GM23338 (cell line): Measurements from ENCODE around the gene C11orf98.

Source experiments
- CREB1 ChIP-seq: fragments of 250-450 bp; sonication (Bioruptor Pico); IDR thresholded peaks from 2 replicates; pipeline ENCODE4 v1.5.0; 2020; ENCODE audit warnings: low read depth, mild to moderate bottlenecking, moderate library complexity
- EZH2 ChIP-seq: fragments of 200-600 bp; sonication (generic); IDR thresholded peaks from one replicate; pipeline ENCODE4 v1.8.0; 2017; ENCODE audit warnings: antibody characterized with exemption, mild to moderate bottlenecking, low read depth; ENCODE audit not compliant: unreplicated experiment
- EZH2phosphoT487 ChIP-seq: fragments of 200-600 bp; sonication (generic); IDR thresholded peaks from one replicate; pipeline ENCODE4 v1.8.1; 2018; ENCODE audit warnings: antibody characterized with exemption; ENCODE audit not compliant: unreplicated experiment
- NANOG ChIP-seq: IDR thresholded peaks from 2 replicates; pipeline ENCODE4 v1.6.1; 2016; ENCODE audit warnings: antibody characterized with exemption, borderline replicate concordance
- POLR2AphosphoS5 ChIP-seq: IDR thresholded peaks from 2 replicates; pipeline ENCODE4 v1.6.1; 2016; ENCODE audit warnings: antibody characterized with exemption, low read depth
- ZNF114 ChIP-seq: fragments of 250-450 bp; sonication (Bioruptor Pico); IDR thresholded peaks from 2 replicates; pipeline ENCODE4 v1.5.0; 2020; ENCODE audit warnings: mild to moderate bottlenecking, moderate library complexity
- ZNF331 ChIP-seq: fragments of 250-450 bp; sonication (Bioruptor Pico); IDR thresholded peaks from 2 replicates; pipeline ENCODE4 v1.5.0; 2020; ENCODE audit warnings: low read depth, mild to moderate bottlenecking, moderate library complexity
- TF ChIP-seq, protein P1 (sequence below): IDR thresholded peaks from 2 replicates; pipeline ENCODE4 v1.6.1; 2016; ENCODE audit warnings: antibody characterized with exemption
- TF ChIP-seq, protein P2 (sequence below), 2 experiments: fragments of 200-600 bp in 1 of 2; sonication (generic) in 1 of 2; conservative IDR thresholded peaks; 2 replicates each; pipeline versions ENCODE4 v1.5.1 to v1.6.1; 2016 to 2017; ENCODE audit warnings: antibody characterized with exemption in 2 of 2, low read depth in 2 of 2, mild to moderate bottlenecking in 2 of 2, moderate library complexity in 1 of 2
- TF ChIP-seq, protein P3 (sequence below): IDR thresholded peaks from one replicate; pipeline ENCODE4 v1.6.1; 2018; ENCODE audit warnings: antibody characterized with exemption; ENCODE audit not compliant: unreplicated experiment
- TF ChIP-seq, protein P4 (sequence below): fragments of 250-450 bp; sonication (Bioruptor Pico); IDR thresholded peaks from 2 replicates; pipeline ENCODE4 v1.5.0; 2020; ENCODE audit warnings: mild to moderate bottlenecking, moderate library complexity

DNA sequence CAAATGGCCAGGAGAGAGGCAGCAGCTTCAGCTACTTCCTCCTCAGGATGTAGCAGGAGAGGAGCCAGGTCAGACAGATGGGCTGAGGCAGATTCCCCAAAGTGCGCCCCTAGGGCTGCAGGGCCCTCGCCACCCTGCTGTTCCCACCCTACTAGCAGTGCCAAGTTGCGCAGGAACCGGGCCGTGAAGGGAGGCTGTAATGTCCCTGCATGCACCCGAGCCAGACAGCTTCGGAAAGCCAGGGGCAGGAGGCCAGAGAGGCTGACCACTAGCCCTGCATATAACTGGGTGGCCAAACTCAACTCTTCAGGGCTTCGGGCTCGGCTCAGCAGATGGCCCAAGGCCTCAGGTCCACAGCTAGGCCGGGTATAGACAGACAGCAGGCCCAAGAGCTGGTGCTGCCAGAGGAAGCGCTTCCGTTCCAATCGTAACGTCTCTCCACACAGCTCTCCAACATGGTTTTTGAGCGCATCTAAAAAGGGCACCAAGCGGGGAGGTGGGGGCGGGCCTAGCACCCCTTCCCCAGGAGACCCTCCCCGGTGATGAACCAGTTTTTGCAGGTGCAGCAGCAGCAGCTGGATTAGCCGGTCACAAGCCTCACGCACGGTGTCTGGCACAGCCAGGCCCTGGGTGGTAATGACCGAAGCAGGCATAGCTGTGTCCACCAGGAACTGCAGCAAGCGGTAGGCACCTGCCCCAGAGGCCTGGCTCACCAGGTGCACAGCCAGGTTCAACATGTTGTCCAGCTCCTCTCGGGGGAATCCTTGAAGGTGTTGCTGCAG is 16.6 kb downstream of the C11orf98 start:
- TF ChIP-seq EZH2 = no peak
- TF ChIP-seq, protein P1, sequence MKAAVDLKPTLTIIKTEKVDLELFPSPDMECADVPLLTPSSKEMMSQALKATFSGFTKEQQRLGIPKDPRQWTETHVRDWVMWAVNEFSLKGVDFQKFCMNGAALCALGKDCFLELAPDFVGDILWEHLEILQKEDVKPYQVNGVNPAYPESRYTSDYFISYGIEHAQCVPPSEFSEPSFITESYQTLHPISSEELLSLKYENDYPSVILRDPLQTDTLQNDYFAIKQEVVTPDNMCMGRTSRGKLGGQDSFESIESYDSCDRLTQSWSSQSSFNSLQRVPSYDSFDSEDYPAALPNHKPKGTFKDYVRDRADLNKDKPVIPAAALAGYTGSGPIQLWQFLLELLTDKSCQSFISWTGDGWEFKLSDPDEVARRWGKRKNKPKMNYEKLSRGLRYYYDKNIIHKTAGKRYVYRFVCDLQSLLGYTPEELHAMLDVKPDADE = no peak
- TF ChIP-seq, protein P2, sequence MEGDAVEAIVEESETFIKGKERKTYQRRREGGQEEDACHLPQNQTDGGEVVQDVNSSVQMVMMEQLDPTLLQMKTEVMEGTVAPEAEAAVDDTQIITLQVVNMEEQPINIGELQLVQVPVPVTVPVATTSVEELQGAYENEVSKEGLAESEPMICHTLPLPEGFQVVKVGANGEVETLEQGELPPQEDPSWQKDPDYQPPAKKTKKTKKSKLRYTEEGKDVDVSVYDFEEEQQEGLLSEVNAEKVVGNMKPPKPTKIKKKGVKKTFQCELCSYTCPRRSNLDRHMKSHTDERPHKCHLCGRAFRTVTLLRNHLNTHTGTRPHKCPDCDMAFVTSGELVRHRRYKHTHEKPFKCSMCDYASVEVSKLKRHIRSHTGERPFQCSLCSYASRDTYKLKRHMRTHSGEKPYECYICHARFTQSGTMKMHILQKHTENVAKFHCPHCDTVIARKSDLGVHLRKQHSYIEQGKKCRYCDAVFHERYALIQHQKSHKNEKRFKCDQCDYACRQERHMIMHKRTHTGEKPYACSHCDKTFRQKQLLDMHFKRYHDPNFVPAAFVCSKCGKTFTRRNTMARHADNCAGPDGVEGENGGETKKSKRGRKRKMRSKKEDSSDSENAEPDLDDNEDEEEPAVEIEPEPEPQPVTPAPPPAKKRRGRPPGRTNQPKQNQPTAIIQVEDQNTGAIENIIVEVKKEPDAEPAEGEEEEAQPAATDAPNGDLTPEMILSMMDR (conservative IDR thresholded peaks at IDR 0.05; ENCODE audit: low read depth in 2 of 2) = no peak
- TF ChIP-seq POLR2AphosphoS5 = no peak
- TF ChIP-seq CREB1 (CRISPR knock-in tag) = no peak
- TF ChIP-seq, protein P3, sequence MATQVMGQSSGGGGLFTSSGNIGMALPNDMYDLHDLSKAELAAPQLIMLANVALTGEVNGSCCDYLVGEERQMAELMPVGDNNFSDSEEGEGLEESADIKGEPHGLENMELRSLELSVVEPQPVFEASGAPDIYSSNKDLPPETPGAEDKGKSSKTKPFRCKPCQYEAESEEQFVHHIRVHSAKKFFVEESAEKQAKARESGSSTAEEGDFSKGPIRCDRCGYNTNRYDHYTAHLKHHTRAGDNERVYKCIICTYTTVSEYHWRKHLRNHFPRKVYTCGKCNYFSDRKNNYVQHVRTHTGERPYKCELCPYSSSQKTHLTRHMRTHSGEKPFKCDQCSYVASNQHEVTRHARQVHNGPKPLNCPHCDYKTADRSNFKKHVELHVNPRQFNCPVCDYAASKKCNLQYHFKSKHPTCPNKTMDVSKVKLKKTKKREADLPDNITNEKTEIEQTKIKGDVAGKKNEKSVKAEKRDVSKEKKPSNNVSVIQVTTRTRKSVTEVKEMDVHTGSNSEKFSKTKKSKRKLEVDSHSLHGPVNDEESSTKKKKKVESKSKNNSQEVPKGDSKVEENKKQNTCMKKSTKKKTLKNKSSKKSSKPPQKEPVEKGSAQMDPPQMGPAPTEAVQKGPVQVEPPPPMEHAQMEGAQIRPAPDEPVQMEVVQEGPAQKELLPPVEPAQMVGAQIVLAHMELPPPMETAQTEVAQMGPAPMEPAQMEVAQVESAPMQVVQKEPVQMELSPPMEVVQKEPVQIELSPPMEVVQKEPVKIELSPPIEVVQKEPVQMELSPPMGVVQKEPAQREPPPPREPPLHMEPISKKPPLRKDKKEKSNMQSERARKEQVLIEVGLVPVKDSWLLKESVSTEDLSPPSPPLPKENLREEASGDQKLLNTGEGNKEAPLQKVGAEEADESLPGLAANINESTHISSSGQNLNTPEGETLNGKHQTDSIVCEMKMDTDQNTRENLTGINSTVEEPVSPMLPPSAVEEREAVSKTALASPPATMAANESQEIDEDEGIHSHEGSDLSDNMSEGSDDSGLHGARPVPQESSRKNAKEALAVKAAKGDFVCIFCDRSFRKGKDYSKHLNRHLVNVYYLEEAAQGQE = no peak
- no peak for TF ChIP-seq EZH2phosphoT487
- TF ChIP-seq ZNF331 = no peak
- TF ChIP-seq, protein P4, sequence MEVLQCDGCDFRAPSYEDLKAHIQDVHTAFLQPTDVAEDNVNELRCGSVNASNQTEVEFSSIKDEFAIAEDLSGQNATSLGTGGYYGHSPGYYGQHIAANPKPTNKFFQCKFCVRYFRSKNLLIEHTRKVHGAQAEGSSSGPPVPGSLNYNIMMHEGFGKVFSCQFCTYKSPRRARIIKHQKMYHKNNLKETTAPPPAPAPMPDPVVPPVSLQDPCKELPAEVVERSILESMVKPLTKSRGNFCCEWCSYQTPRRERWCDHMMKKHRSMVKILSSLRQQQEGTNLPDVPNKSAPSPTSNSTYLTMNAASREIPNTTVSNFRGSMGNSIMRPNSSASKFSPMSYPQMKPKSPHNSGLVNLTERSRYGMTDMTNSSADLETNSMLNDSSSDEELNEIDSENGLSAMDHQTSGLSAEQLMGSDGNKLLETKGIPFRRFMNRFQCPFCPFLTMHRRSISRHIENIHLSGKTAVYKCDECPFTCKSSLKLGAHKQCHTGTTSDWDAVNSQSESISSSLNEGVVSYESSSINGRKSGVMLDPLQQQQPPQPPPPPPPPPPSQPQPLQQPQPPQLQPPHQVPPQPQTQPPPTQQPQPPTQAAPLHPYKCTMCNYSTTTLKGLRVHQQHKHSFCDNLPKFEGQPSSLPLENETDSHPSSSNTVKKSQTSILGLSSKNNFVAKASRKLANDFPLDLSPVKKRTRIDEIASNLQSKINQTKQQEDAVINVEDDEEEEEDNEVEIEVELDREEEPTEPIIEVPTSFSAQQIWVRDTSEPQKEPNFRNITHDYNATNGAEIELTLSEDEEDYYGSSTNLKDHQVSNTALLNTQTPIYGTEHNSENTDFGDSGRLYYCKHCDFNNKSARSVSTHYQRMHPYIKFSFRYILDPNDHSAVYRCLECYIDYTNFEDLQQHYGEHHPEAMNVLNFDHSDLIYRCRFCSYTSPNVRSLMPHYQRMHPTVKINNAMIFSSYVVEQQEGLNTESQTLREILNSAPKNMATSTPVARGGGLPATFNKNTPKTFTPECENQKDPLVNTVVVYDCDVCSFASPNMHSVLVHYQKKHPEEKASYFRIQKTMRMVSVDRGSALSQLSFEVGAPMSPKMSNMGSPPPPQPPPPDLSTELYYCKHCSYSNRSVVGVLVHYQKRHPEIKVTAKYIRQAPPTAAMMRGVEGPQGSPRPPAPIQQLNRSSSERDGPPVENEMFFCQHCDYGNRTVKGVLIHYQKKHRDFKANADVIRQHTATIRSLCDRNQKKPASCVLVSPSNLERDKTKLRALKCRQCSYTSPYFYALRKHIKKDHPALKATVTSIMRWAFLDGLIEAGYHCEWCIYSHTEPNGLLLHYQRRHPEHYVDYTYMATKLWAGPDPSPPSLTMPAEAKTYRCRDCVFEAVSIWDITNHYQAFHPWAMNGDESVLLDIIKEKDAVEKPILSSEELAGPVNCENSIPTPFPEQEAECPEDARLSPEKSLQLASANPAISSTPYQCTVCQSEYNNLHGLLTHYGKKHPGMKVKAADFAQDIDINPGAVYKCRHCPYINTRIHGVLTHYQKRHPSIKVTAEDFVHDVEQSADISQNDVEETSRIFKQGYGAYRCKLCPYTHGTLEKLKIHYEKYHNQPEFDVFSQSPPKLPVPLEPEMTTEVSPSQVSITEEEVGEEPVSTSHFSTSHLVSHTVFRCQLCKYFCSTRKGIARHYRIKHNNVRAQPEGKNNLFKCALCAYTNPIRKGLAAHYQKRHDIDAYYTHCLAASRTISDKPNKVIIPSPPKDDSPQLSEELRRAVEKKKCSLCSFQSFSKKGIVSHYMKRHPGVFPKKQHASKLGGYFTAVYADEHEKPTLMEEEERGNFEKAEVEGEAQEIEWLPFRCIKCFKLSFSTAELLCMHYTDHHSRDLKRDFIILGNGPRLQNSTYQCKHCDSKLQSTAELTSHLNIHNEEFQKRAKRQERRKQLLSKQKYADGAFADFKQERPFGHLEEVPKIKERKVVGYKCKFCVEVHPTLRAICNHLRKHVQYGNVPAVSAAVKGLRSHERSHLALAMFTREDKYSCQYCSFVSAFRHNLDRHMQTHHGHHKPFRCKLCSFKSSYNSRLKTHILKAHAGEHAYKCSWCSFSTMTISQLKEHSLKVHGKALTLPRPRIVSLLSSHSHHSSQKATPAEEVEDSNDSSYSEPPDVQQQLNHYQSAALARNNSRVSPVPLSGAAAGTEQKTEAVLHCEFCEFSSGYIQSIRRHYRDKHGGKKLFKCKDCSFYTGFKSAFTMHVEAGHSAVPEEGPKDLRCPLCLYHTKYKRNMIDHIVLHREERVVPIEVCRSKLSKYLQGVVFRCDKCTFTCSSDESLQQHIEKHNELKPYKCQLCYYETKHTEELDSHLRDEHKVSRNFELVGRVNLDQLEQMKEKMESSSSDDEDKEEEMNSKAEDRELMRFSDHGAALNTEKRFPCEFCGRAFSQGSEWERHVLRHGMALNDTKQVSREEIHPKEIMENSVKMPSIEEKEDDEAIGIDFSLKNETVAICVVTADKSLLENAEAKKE = no peak
- no peak for TF ChIP-seq NANOG
- no peak for TF ChIP-seq ZNF114
